H9 (cell line): Measurements from ENCODE around the gene ATP8A2. TPM values are rescaled to one million over a fixed set of nuclear protein-coding genes. Genes with fewer than 3 reads are reported as not detected.

ENCODE experiments used
- DNase-seq: peaks from one replicate; pipeline ENCODE4 v3.0.0-alpha.2; 2017
- H2AFZ ChIP-seq: one replicate; pipeline ENCODE4 v1.6.1; 2013; ENCODE audit warnings: mild to moderate bottlenecking, low read length, control low read depth, moderate library complexity
- H2AK5ac ChIP-seq: 2 replicates; pipeline ENCODE4 v1.6.1; 2013; ENCODE audit warnings: low read length, control low read depth, mixed read lengths; ENCODE audit not compliant: insufficient read length
- H2BK120ac ChIP-seq: one replicate; pipeline ENCODE4 v1.6.1; 2013; ENCODE audit warnings: low read depth, mild to moderate bottlenecking, low read length, control low read depth, inconsistent platforms; ENCODE audit not compliant: poor library complexity, severe bottlenecking
- H2BK12ac ChIP-seq: 2 replicates; pipeline ENCODE4 v1.6.1; 2013; ENCODE audit warnings: low read length, control low read depth, mixed read lengths, low read depth; ENCODE audit not compliant: insufficient read length
- H2BK15ac ChIP-seq: 2 replicates; pipeline ENCODE4 v1.6.1; 2013; ENCODE audit warnings: low read depth, low read length, control low read depth
- H2BK20ac ChIP-seq: one replicate; pipeline ENCODE4 v1.6.1; 2013; ENCODE audit warnings: low read depth, mild to moderate bottlenecking, low read length, control low read depth, inconsistent platforms; ENCODE audit not compliant: poor library complexity, severe bottlenecking
- H2BK5ac ChIP-seq: 2 replicates; pipeline ENCODE4 v1.6.1; 2013; ENCODE audit warnings: low read length, control low read depth, mixed read lengths; ENCODE audit not compliant: insufficient read length
- H3K14ac ChIP-seq: 2 replicates; pipeline ENCODE4 v1.6.1; 2013; ENCODE audit warnings: low read length, control low read depth; ENCODE audit not compliant: insufficient read depth
- H3K18ac ChIP-seq: 2 replicates; pipeline ENCODE4 v1.6.1; 2013; ENCODE audit warnings: low read depth, mild to moderate bottlenecking, mixed read lengths, low read length, control low read depth; ENCODE audit not compliant: insufficient read length
- H3K23ac ChIP-seq: 2 replicates; pipeline ENCODE4 v1.6.1; 2013; ENCODE audit warnings: low read length, control low read depth, mixed read lengths, low read depth; ENCODE audit not compliant: insufficient read length
- H3K23me2 ChIP-seq: 2 replicates; pipeline ENCODE4 v1.6.1; 2013; ENCODE audit warnings: low read depth, mild to moderate bottlenecking, mixed read lengths, low read length, control low read depth; ENCODE audit not compliant: insufficient read length, poor library complexity, severe bottlenecking
- H3K27ac ChIP-seq: 2 replicates; pipeline ENCODE4 v1.5.1; 2013; ENCODE audit warnings: low read length, control low read depth, mixed read lengths, low read depth; ENCODE audit not compliant: insufficient read length
- H3K27me3 ChIP-seq: 2 replicates; pipeline ENCODE4 v1.6.1; 2013; ENCODE audit warnings: low read length, control low read depth, inconsistent platforms; ENCODE audit not compliant: insufficient read depth
- H3K4ac ChIP-seq: 2 replicates; pipeline ENCODE4 v1.6.1; 2013; ENCODE audit warnings: low read depth, mild to moderate bottlenecking, control low read depth, inconsistent platforms, low read length, moderate library complexity
- H3K4me1 ChIP-seq: 2 replicates; pipeline ENCODE4 v1.6.1; 2013; ENCODE audit warnings: low read length, control low read depth, inconsistent platforms; ENCODE audit not compliant: insufficient read depth
- H3K4me2 ChIP-seq: 2 replicates; pipeline ENCODE4 v1.6.1; 2013; ENCODE audit warnings: low read length, control low read depth, mixed read lengths; ENCODE audit not compliant: insufficient read length, insufficient read depth
- H3K56ac ChIP-seq: 2 replicates; pipeline ENCODE4 v1.6.1; 2013; ENCODE audit warnings: low read depth, mild to moderate bottlenecking, mixed read lengths, low read length, control low read depth; ENCODE audit not compliant: insufficient read length
- H3K79me1 ChIP-seq: 2 replicates; pipeline ENCODE4 v1.6.1; 2013; ENCODE audit warnings: low read depth, mild to moderate bottlenecking, moderate library complexity, low read length, control low read depth, inconsistent platforms; ENCODE audit not compliant: insufficient read depth, poor library complexity, severe bottlenecking
- H3K79me2 ChIP-seq: 2 replicates; pipeline ENCODE4 v1.6.1; 2013; ENCODE audit warnings: low read length, control low read depth, inconsistent platforms; ENCODE audit not compliant: insufficient read depth
- H3K9ac ChIP-seq: 2 replicates; pipeline ENCODE4 v1.6.1; 2013; ENCODE audit warnings: low read length, control low read depth, mixed read lengths; ENCODE audit not compliant: insufficient read length; ENCODE audit errors: extremely low read depth
- H3K9me3 ChIP-seq: one replicate; pipeline ENCODE4 v1.6.1; 2013; ENCODE audit warnings: low read depth, low read length, inconsistent platforms; ENCODE audit not compliant: control insufficient read depth
- H3T11ph ChIP-seq: one replicate; pipeline ENCODE4 v1.6.1; 2013; ENCODE audit warnings: mild to moderate bottlenecking, low read length, control low read depth, inconsistent platforms
- H4K20me1 ChIP-seq: one replicate; pipeline ENCODE4 v1.6.1; 2013; ENCODE audit not compliant: control insufficient read depth, insufficient read length, insufficient read depth
- H4K5ac ChIP-seq: 2 replicates; pipeline ENCODE4 v1.6.1; 2013; ENCODE audit warnings: low read depth, mild to moderate bottlenecking, mixed read lengths, low read length, control low read depth; ENCODE audit not compliant: insufficient read length
- H4K8ac ChIP-seq: replicated peaks from 2 replicates; pipeline ENCODE4 v1.6.1; 2013; ENCODE audit warnings: low read length, control low read depth, mixed read lengths, low read depth; ENCODE audit not compliant: insufficient read length
- H4K91ac ChIP-seq: 2 replicates; pipeline ENCODE4 v1.6.1; 2013; ENCODE audit warnings: low read depth, mild to moderate bottlenecking, moderate library complexity, mixed read lengths, low read length, control low read depth; ENCODE audit not compliant: insufficient read length
- H3K27ac Mint-ChIP-seq, 3 experiments: 2 replicates in 2 of 3; 3 replicates in 1 of 3; pipeline ENCODE4 v1.8.0; 2020 to 2021; ENCODE audit warnings: mixed read lengths in 3 of 3, mild to moderate bottlenecking in 1 of 3, moderate library complexity in 1 of 3
- H3K27me3 Mint-ChIP-seq: 2 replicates; pipeline ENCODE4 v1.8.0; 2021; ENCODE audit warnings: low read depth, mild to moderate bottlenecking, moderate library complexity, mixed read lengths
- H3K36me3 Mint-ChIP-seq, 3 experiments: 2 replicates in 2 of 3; 3 replicates in 1 of 3; pipeline ENCODE4 v1.8.0; 2020 to 2021; ENCODE audit warnings: low read depth in 3 of 3, mixed read lengths in 3 of 3; ENCODE audit not compliant: insufficient read depth in 1 of 3
- H3K4me1 Mint-ChIP-seq, 2 experiments: 2 replicates each; pipeline ENCODE4 v1.8.0; 2020; ENCODE audit warnings: mixed read lengths in 2 of 2
- H3K4me3 Mint-ChIP-seq, 2 experiments: 2 replicates in 1 of 2; 3 replicates in 1 of 2; pipeline ENCODE4 v1.8.0; 2020 to 2021; ENCODE audit warnings: mild to moderate bottlenecking in 2 of 2, mixed read lengths in 2 of 2, moderate library complexity in 1 of 2
- H3K9me3 Mint-ChIP-seq, 2 experiments: 2 replicates in 1 of 2; 3 replicates in 1 of 2; pipeline ENCODE4 v1.8.0; 2020; ENCODE audit warnings: mild to moderate bottlenecking in 2 of 2, mixed read lengths in 2 of 2, moderate library complexity in 1 of 2
- CTCF ChIP-seq: fragments of 200-600 bp; sonication (generic); conservative IDR thresholded peaks from 3 replicates; pipeline ENCODE4 v1.8.0; 2021; ENCODE audit warnings: antibody characterized with exemption, mild to moderate bottlenecking
- WGBS: extraction: QIAGEN DNeasy Blood & Tissue Kit; methylation state at CpG from one replicate; pipeline ENCODE4 v1.1.7; 2013; ENCODE audit warnings: missing lambda C conversion rate, low lambda C conversion rate, mixed read lengths; ENCODE audit not compliant: insufficient read length; ENCODE audit errors: extremely low coverage; 5-methylcytosine and 5-hydroxymethylcytosine counted together
- total RNA-seq: library from RNA; stranded (reverse); gene quantifications from 2 replicates; pipeline ENCODE4 v1.2.1, GENCODE V29; 2021

The ATP8A2 gene
- total RNA-seq, 1 experiment from 2014 or later: 18.2 TPM

- no peaks in the 10 kb centered on the region for H3K4me1 ChIP-seq
- H3T11ph ChIP-seq: no peak overlapping the region
- no peak overlapping the region for H3K14ac ChIP-seq
- no CpG with 5 or more reads among the region's 3 CpGs for WGBS
- no peak overlapping the region for H3K27ac ChIP-seq
- H3K9me3 ChIP-seq: no peaks in the 10 kb centered on the region
- H2BK15ac ChIP-seq: no peak overlapping the region
- H4K8ac ChIP-seq: no peak overlapping the region
- no peak for TF ChIP-seq CTCF
- peaks cover 3 to 7% of the 10 kb centered on the region in 2 experiments; a peak in 2 of 4 replicates for H3K4me1 Mint-ChIP-seq
- H3K27me3 Mint-ChIP-seq: no peaks in the 10 kb centered on the region
- no peak overlapping the region for H2AK5ac ChIP-seq
- H3K23ac ChIP-seq: no peak overlapping the region
- no peak overlapping the region for H2AFZ ChIP-seq
- no peaks in the 10 kb centered on the region for H3K23me2 ChIP-seq
- no peak overlapping the region for H2BK12ac ChIP-seq
- no peak overlapping the region for H3K4ac ChIP-seq
- no peak overlapping the region for H3K9ac ChIP-seq
- H2BK120ac ChIP-seq: no peak overlapping the region
- no peak for DNase-seq
- no peak overlapping the region for H3K18ac ChIP-seq
- no peaks in the 10 kb centered on the region for H3K36me3 Mint-ChIP-seq
- no peaks in the 10 kb centered on the region for H3K27me3 ChIP-seq
- no peaks in the 10 kb centered on the region; a peak in 1 of 5 replicates for H3K9me3 Mint-ChIP-seq
- no peak overlapping the region for H2BK20ac ChIP-seq
- H3K79me2 ChIP-seq: no peaks in the 10 kb centered on the region
- H4K91ac ChIP-seq: no peak overlapping the region
- no peaks in the 10 kb centered on the region for H3K79me1 ChIP-seq
- no peak overlapping the region for H3K4me2 ChIP-seq
- H3K4me3 Mint-ChIP-seq: no peak overlapping the region
- H2BK5ac ChIP-seq: no peak overlapping the region
- H3K27ac Mint-ChIP-seq: no peak overlapping the region
- no peaks in the 10 kb centered on the region for H4K20me1 ChIP-seq
- no peak overlapping the region for H3K56ac ChIP-seq
- H4K5ac ChIP-seq: no peak overlapping the region
Observed at GRCh38 chr13:25803641-25804040, 431.9 kb downstream of the ATP8A2 start.
